DND-41 (cell line): Measurements from ENCODE around the gene UBA3.

Experiments
- ATAC-seq: fragments of 200-7000 bp; cut with Tn5 transposase; 3 replicates; pipeline ENCODE4 v1.9.1; 2021; ENCODE audit warnings: low read depth; ENCODE audit not compliant: insufficient read depth
- DNase-seq: peaks from one replicate; pipeline ENCODE4 v3.0.0-alpha.2; 2020
- H2AFZ ChIP-seq: 2 replicates; pipeline ENCODE4 v1.6.0; 2012; ENCODE audit warnings: low read depth, low read length
- H3K27ac ChIP-seq: 2 replicates; pipeline ENCODE4 v1.5.1; 2012; ENCODE audit warnings: low read length, inconsistent platforms
- H3K27me3 ChIP-seq: fragments of 200-600 bp; sonication (generic); 2 replicates; pipeline ENCODE4 v1.6.0; 2012; ENCODE audit warnings: low read length, mild to moderate bottlenecking, inconsistent platforms; ENCODE audit not compliant: insufficient read depth, poor library complexity
- H3K36me3 ChIP-seq: 2 replicates; pipeline ENCODE4 v1.5.1; 2012; ENCODE audit warnings: low read length, inconsistent platforms; ENCODE audit not compliant: insufficient read depth
- H3K4me1 ChIP-seq: 2 replicates; pipeline ENCODE4 v1.5.1; 2012; ENCODE audit warnings: mild to moderate bottlenecking, low read length; ENCODE audit not compliant: insufficient read depth
- H3K4me2 ChIP-seq: 2 replicates; pipeline ENCODE4 v1.6.0; 2012; ENCODE audit warnings: mild to moderate bottlenecking, moderate library complexity, low read length, inconsistent platforms; ENCODE audit not compliant: insufficient read depth
- H3K4me3 ChIP-seq, 2 experiments: fragments of 200-600 bp in 1 of 2; shearing (Covaris generic) in 1 of 2; 2 replicates each; pipeline ENCODE4 v1.5.1; 2012 to 2016; ENCODE audit warnings: inconsistent platforms in 2 of 2, low read length in 2 of 2, mild to moderate bottlenecking in 2 of 2, low read depth in 1 of 2, moderate library complexity in 1 of 2
- H3K79me2 ChIP-seq: 2 replicates; pipeline ENCODE4 v1.6.0; 2012; ENCODE audit warnings: low read length, inconsistent platforms; ENCODE audit not compliant: insufficient read depth
- H3K9ac ChIP-seq: 2 replicates; pipeline ENCODE4 v1.6.0; 2012; ENCODE audit warnings: low read depth, mild to moderate bottlenecking, inconsistent platforms, low read length, moderate library complexity
- H3K9me3 ChIP-seq: 2 replicates; pipeline ENCODE4 v1.5.1; 2012; ENCODE audit warnings: low read length, moderate library complexity, mild to moderate bottlenecking, inconsistent platforms; ENCODE audit not compliant: insufficient read depth, severe bottlenecking
- H4K20me1 ChIP-seq: 2 replicates; pipeline ENCODE4 v1.6.0; 2012; ENCODE audit warnings: low read length; ENCODE audit not compliant: insufficient read depth
- CTCF ChIP-seq: IDR thresholded peaks from 2 replicates; pipeline ENCODE4 v1.5.1; 2012; ENCODE audit warnings: borderline replicate concordance, low read length, moderate library complexity, mild to moderate bottlenecking; ENCODE audit not compliant: poor library complexity, severe bottlenecking; ENCODE audit errors: extremely low read depth
- EZH2 ChIP-seq: IDR thresholded peaks from 3 replicates; pipeline ENCODE4 v1.6.1; 2012; ENCODE audit warnings: borderline replicate concordance, low read depth, mild to moderate bottlenecking, moderate library complexity, low read length, inconsistent platforms; ENCODE audit not compliant: severe bottlenecking

Gene UBA3

GRCh38 chr3:69008980-69009379, 71.2 kb downstream of the UBA3 start:
- Histone ChIP-seq H3K4me2 (no peak overlapping the region), H3K79me2 (no peaks in the 10 kb centered on the region), H4K20me1 (no peaks in the 10 kb centered on the region), H3K36me3 (no peaks in the 10 kb centered on the region), H3K4me3 (no peak overlapping the region), H3K4me1 (peaks cover 8% of the 10 kb centered on the region), H3K9me3 (no peaks in the 10 kb centered on the region), H3K27me3 (peaks cover 4% of the 10 kb centered on the region), H2AFZ (no peak overlapping the region), H3K27ac (no peak overlapping the region), H3K9ac (no peak overlapping the region)
- DNase-seq = no peak
- ATAC-seq = no peak
- TF ChIP-seq CTCF = no peak
- no peak for TF ChIP-seq EZH2

DNA sequence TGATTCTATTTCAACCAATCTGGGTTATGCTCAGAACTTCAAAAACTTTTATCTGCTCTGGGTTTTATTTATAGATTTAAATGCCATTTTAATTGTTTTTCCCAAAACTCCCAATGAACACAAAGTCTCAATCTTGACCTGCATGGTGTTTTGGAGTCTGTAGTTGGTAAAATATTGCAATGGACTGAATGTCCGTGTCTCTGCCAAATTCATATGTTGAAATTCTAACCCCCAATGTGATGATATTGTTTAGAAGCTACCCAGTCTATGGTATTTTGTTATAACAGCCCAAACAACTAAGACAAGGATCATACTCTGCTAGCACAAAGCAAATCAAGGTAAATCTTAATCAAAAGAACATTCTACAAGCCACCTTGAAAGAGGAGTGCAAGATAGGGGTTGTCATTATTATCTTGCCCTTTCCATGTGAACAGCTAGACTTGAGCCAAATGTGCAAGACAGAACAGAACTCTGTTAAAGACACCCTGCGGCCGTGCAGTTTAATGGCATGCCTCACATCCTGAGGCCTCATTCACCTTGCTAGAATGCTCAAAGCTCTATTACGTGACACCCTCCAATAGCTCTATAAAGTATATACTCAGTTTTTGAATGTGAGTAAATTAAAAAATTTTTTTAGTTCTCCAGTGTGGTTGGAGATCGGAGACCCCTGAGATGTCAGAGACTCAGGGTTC, 74.2 kb downstream of the UBA3 start:
- Histone ChIP-seq H4K20me1 (no peaks in the 10 kb centered on the region), H3K27ac (no peak overlapping the region), H3K4me2 (no peak overlapping the region), H3K4me3 (no peak overlapping the region), H3K9ac (no peak overlapping the region), H3K4me1 (no peaks in the 10 kb centered on the region; the same call in 1 of the 2 replicates), H3K27me3 (no peaks in the 10 kb centered on the region), H3K79me2 (no peaks in the 10 kb centered on the region), H3K9me3 (no peaks in the 10 kb centered on the region), H2AFZ (no peak overlapping the region), H3K36me3 (no peaks in the 10 kb centered on the region)
- TF ChIP-seq CTCF (no peak), EZH2 (no peak)
- no peak for DNase-seq
- no peak for ATAC-seq

DNA sequence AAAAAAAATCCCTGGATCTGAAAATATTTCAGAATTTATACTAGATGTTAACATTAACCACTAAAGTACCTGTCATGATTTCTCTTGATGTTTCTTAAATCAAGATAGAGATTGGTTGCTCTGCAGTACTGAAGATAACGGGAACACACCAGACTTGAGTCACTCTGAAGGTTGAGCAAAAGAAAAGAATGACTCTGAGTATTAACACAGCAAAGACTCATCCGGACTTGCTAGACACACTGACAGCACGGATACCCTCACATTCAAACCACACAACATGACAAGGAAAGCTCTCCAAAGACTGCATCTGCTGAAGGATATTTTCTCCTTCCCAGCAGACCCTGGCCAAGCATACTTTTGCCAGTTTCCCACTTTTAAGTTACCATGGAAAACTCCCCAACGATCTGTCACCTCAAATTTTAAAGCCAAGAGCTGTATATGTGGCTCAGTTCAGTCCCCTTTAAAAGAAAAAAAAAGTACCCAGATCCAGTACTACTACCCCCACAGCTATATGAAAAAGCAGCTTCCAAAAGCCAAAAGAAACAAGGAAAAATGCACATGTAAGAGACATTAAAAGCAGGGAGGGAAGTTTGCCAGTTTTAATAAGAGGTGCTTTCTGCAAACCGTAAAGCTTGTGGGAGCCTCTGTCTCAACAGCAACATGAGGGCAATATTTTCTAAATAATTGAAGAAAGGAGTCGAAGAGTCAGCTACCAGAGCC, 74.9 kb downstream of the UBA3 start:
- ATAC-seq (no peak), DNase-seq (no peak)
- Histone ChIP-seq H3K9ac (no peak overlapping the region), H3K4me1 (no peaks in the 10 kb centered on the region; the same call in 1 of the 2 replicates), H3K4me3 (no peak overlapping the region), H3K4me2 (no peak overlapping the region), H3K27ac (no peak overlapping the region), H3K79me2 (no peaks in the 10 kb centered on the region), H4K20me1 (no peaks in the 10 kb centered on the region), H3K27me3 (no peaks in the 10 kb centered on the region), H3K36me3 (no peaks in the 10 kb centered on the region), H3K9me3 (no peaks in the 10 kb centered on the region), H2AFZ (no peak overlapping the region)
- no peak for TF ChIP-seq EZH2
- TF ChIP-seq CTCF = no peak
